Caco-2 (cell line): Measurements from ENCODE around the gene SYMPK. TPM values are rescaled to one million over a fixed set of nuclear protein-coding genes. Genes with fewer than 3 reads are reported as not detected.

ENCODE experiments used
- BruUV-seq: library from RNA; stranded (reverse); fragments of 400-500 nt; replicated peaks from 2 replicates; lab custom pipeline; 2021; lab: Mats Ljungman, UMichigan
- CTCF ChIA-PET: fragments of 300-600 bp; sonication (Branson Sonifier 250); formaldehyde crosslinking; loops from one replicate; lab custom pipeline; 2022; ENCODE audit warnings: antibody characterized with exemption; lab: Charles Lee
- POLR2A ChIA-PET: fragments of 300-600 bp; sonication (Branson Sonifier 250); formaldehyde crosslinking; loops from one replicate; lab custom pipeline; 2022; ENCODE audit warnings: antibody characterized with exemption; lab: Charles Lee
- DNase-seq, 2 experiments: peaks; one replicate each; pipeline versions ENCODE4 v3.0.0 to v3.0.0-alpha.2; 2020 to 2022
- H3K27me3 ChIP-seq: replicated peaks from 2 replicates; pipeline ENCODE4 v1.6.0; 2011; ENCODE audit warnings: low read length; ENCODE audit not compliant: control insufficient read depth, insufficient read depth
- H3K36me3 ChIP-seq: 2 replicates; pipeline ENCODE4 v1.5.1; 2011; ENCODE audit warnings: low read length; ENCODE audit not compliant: control insufficient read depth, insufficient read depth
- H3K4me1 ChIP-seq: fragments of 250-450 bp; sonication (Bioruptor Pico); 2 replicates; pipeline ENCODE4 v1.5.1; 2020; ENCODE audit warnings: mild to moderate bottlenecking
- H3K4me3 ChIP-seq: 2 replicates; pipeline ENCODE4 v1.5.1; 2011; ENCODE audit warnings: low read depth, mild to moderate bottlenecking, control low read depth, low read length
- H3K9me3 ChIP-seq: fragments of 250-450 bp; sonication (Bioruptor Pico); 2 replicates; pipeline ENCODE4 v1.5.1; 2020; ENCODE audit warnings: mild to moderate bottlenecking, moderate library complexity
- H3K27ac Mint-ChIP-seq: one replicate; pipeline ENCODE4 v1.8.0; 2022; ENCODE audit warnings: mixed read lengths; ENCODE audit not compliant: unreplicated experiment
- H3K27me3 Mint-ChIP-seq: one replicate; pipeline ENCODE4 v1.8.0; 2022; ENCODE audit warnings: mixed read lengths; ENCODE audit not compliant: insufficient read depth, unreplicated experiment
- H3K36me3 Mint-ChIP-seq: one replicate; pipeline ENCODE4 v1.8.0; 2022; ENCODE audit warnings: mild to moderate bottlenecking, mixed read lengths; ENCODE audit not compliant: insufficient read depth, unreplicated experiment
- H3K4me1 Mint-ChIP-seq: one replicate; pipeline ENCODE4 v1.8.0; 2022; ENCODE audit warnings: low read depth, mixed read lengths; ENCODE audit not compliant: unreplicated experiment
- H3K4me3 Mint-ChIP-seq: one replicate; pipeline ENCODE4 v1.8.0; 2022; ENCODE audit warnings: mild to moderate bottlenecking, moderate library complexity, mixed read lengths; ENCODE audit not compliant: unreplicated experiment
- H3K9me3 Mint-ChIP-seq: one replicate; pipeline ENCODE4 v1.8.0; 2022; ENCODE audit warnings: mixed read lengths; ENCODE audit not compliant: unreplicated experiment
- CTCF ChIP-seq, 2 experiments: fragments of 200-600 bp in 1 of 2; IDR thresholded peaks; 1 replicate in 1 of 2; 2 replicates in 1 of 2; pipeline versions ENCODE4 v1.5.1 to v1.8.0; 2011 to 2022; ENCODE audit warnings: antibody characterized with exemption in 1 of 2, control low read depth in 1 of 2, inconsistent platforms in 1 of 2, low read depth in 1 of 2, low read length in 1 of 2, mild to moderate bottlenecking in 1 of 2, moderate library complexity in 1 of 2; ENCODE audit not compliant: insufficient read depth in 1 of 2, severe bottlenecking in 1 of 2, unreplicated experiment in 1 of 2
- intact Hi-C: fragments of 100-400 bp; cut with micrococcal nuclease; formaldehyde crosslinking; loops from one replicate; pipeline ENCODE4 v1.10.0; 2022; ENCODE audit not compliant: unreplicated experiment
- total RNA-seq: library from RNA; stranded (reverse); gene quantifications from 2 replicates; pipeline ENCODE4 v1.2.3, GENCODE V29; 2022

SYMPK gene
- total RNA-seq, 1 experiment from 2014 or later: 81.8 TPM

- no peak overlapping the region for H3K4me3 ChIP-seq
- DNase-seq: no peak
- ChIA-PET POLR2A (interaction anchor here (0.5 kb wide), 1 partner anchor 53 kb away, joined by 3 read pairs; no protein-coding TSS in a partner anchor), CTCF (no interaction called here)
- H3K9me3 ChIP-seq: no peaks in the 10 kb centered on the region
- no peak for TF ChIP-seq CTCF (IDR thresholded peaks at IDR 0.05; ENCODE audit: insufficient read depth in 1 of 2, low read depth in 1 of 2, low read length in 1 of 2, severe bottlenecking in 1 of 2, unreplicated experiment in 1 of 2)
- H3K4me1 ChIP-seq: no peaks in the 10 kb centered on the region
- Mint-ChIP-seq H3K27ac (no peak overlapping the region), H3K4me1 (peaks cover 7% of the 10 kb centered on the region), H3K27me3 (no peaks in the 10 kb centered on the region), H3K36me3 (peaks cover 77% of the 10 kb centered on the region), H3K9me3 (no peaks in the 10 kb centered on the region), H3K4me3 (no peak overlapping the region)
- BruUV-seq: no TSS peak
- no peaks in the 10 kb centered on the region for H3K27me3 ChIP-seq
- intact Hi-C loops: no loop called here
- H3K36me3 ChIP-seq: peaks cover 4% of the 10 kb centered on the region
Measured at GRCh38 chr19:45823182-45823581, 39.8 kb downstream of the SYMPK start.

- ChIA-PET CTCF (interaction anchor here (0.6 kb wide), 1 partner anchor 58 kb away, joined by 5 read pairs; no protein-coding TSS in a partner anchor), POLR2A (interaction anchor here (0.5 kb wide), 1 partner anchor 53 kb away, joined by 3 read pairs; no protein-coding TSS in a partner anchor)
- H3K4me1 Mint-ChIP-seq: peaks cover 9% of the 10 kb centered on the region
- H3K4me1 ChIP-seq: peaks cover 3% of the 10 kb centered on the region; the same call in 1 of the 2 replicates
- intact Hi-C loops: no loop called here
- DNase-seq: no peak
- no peak overlapping the region for H3K4me3 Mint-ChIP-seq
- H3K36me3 ChIP-seq: peaks cover 4% of the 10 kb centered on the region
- no peaks in the 10 kb centered on the region for H3K27me3 ChIP-seq
- BruUV-seq: no TSS peak
- H3K9me3 ChIP-seq: no peaks in the 10 kb centered on the region
- no peaks in the 10 kb centered on the region for H3K27me3 Mint-ChIP-seq
- peaks cover 77% of the 10 kb centered on the region for H3K36me3 Mint-ChIP-seq
- no peaks in the 10 kb centered on the region for H3K9me3 Mint-ChIP-seq
- H3K27ac Mint-ChIP-seq: no peak overlapping the region
- no peak for TF ChIP-seq CTCF (IDR thresholded peaks at IDR 0.05; ENCODE audit: insufficient read depth in 1 of 2, low read depth in 1 of 2, low read length in 1 of 2, severe bottlenecking in 1 of 2, unreplicated experiment in 1 of 2)
- H3K4me3 ChIP-seq: no peak overlapping the region
Measured at GRCh38 chr19:45822716-45823115, 40.2 kb downstream of the SYMPK start.

- H3K4me1 ChIP-seq: peaks cover 6% of the 10 kb centered on the region; the same call in 1 of the 2 replicates
- Mint-ChIP-seq H3K4me3 (no peak overlapping the region), H3K9me3 (no peaks in the 10 kb centered on the region), H3K36me3 (peaks cover 75% of the 10 kb centered on the region), H3K27ac (no peak overlapping the region), H3K4me1 (peaks cover 14% of the 10 kb centered on the region), H3K27me3 (no peaks in the 10 kb centered on the region)
- TF ChIP-seq CTCF (IDR thresholded peaks at IDR 0.05; ENCODE audit: insufficient read depth in 1 of 2, low read depth in 1 of 2, low read length in 1 of 2, severe bottlenecking in 1 of 2, unreplicated experiment in 1 of 2): no peak
- peaks cover 4% of the 10 kb centered on the region for H3K36me3 ChIP-seq
- BruUV-seq: no TSS peak
- ChIA-PET POLR2A (no interaction called here), CTCF (interaction anchor here (0.6 kb wide), 1 partner anchor 220 kb away, joined by 7 read pairs; no protein-coding TSS in a partner anchor)
- DNase-seq: no peak
- H3K27me3 ChIP-seq: no peaks in the 10 kb centered on the region
- H3K4me3 ChIP-seq: no peak overlapping the region
- H3K9me3 ChIP-seq: no peaks in the 10 kb centered on the region
- intact Hi-C loops: no loop called here
Measured at GRCh38 chr19:45821570-45821969, 41.4 kb downstream of the SYMPK start.
